GM12878 (cell line): ENCODE results near the gene VAC14. TPM values are rescaled to one million over a fixed set of nuclear protein-coding genes. Genes with fewer than 3 reads are reported as not detected.

Source experiments
- ATAC-seq: fragments of 200-7000 bp; cut with Tn5 transposase; 3 replicates; pipeline ENCODE4 v1.9.1; 2020; ENCODE audit warnings: mild to moderate bottlenecking, moderate library complexity
- BruUV-seq: library from RNA; stranded (reverse); fragments of 400-500 nt; replicated peaks from 2 replicates; lab custom pipeline; 2021; lab: Mats Ljungman, UMichigan
- CTCF ChIA-PET: fragments of 300-600 bp; sonication (Branson Sonifier 250); formaldehyde crosslinking; extraction: SDS; loops from one replicate; lab custom pipeline; 2021; ENCODE audit warnings: inconsistent platforms; lab: Yijun Ruan, JAX
- POLR2A ChIA-PET: fragments of 350-600 bp; formaldehyde crosslinking; extraction: SDS; loops from one replicate; lab custom pipeline; 2021; ENCODE audit warnings: inconsistent platforms; lab: Charles Lee
- RAD21 ChIA-PET: fragments of 300-600 bp; sonication (Branson Sonifier 250); formaldehyde crosslinking; loops from one replicate; lab custom pipeline; 2023; ENCODE audit warnings: antibody characterized with exemption; ENCODE audit not compliant: unreplicated experiment; lab: Charles Lee
- SMC1A ChIA-PET: fragments of 300-600 bp; sonication (Branson Sonifier 250); formaldehyde crosslinking; loops from one replicate; lab custom pipeline; 2023; ENCODE audit not compliant: unreplicated experiment, uncharacterized antibody; lab: Charles Lee
- DNase-seq: peaks from one replicate; pipeline ENCODE4 v3.0.0-alpha.2; 2011; ENCODE audit warnings: low read depth, low spot score
- FAIRE-seq: peaks from 3 replicates; lab custom pipeline; 2011; peaks lifted over from hg19 to GRCh38; lab: Jason Lieb, UNC
- H2AFZ ChIP-seq: 2 replicates; pipeline ENCODE4 v1.6.0; 2011; ENCODE audit warnings: low read depth, low read length, control low read depth; ENCODE audit not compliant: control insufficient read depth
- H3K27ac ChIP-seq: 2 replicates; pipeline ENCODE4 v1.5.1; 2011; ENCODE audit warnings: control low read depth; ENCODE audit not compliant: control insufficient read depth, insufficient read depth
- H3K27me3 ChIP-seq, 2 experiments: replicated peaks in 1 of 2; 2 replicates each; pipeline versions ENCODE4 v1.6.0 to v1.6.1; 2011; ENCODE audit warnings: low read length in 1 of 2; ENCODE audit not compliant: control insufficient read depth in 2 of 2, insufficient read depth in 2 of 2
- H3K36me3 ChIP-seq, 2 experiments: 2 replicates each; pipeline ENCODE4 v1.5.1; 2011; ENCODE audit warnings: low read length in 1 of 2; ENCODE audit not compliant: control insufficient read depth in 2 of 2, insufficient read depth in 2 of 2
- H3K4me1 ChIP-seq: 2 replicates; pipeline ENCODE4 v1.6.1; 2011; ENCODE audit warnings: mild to moderate bottlenecking, low read length, moderate library complexity, mixed read lengths; ENCODE audit not compliant: control insufficient read depth, insufficient read depth
- H3K4me2 ChIP-seq: 2 replicates; pipeline ENCODE4 v1.6.0; 2011; ENCODE audit warnings: control low read depth; ENCODE audit not compliant: control insufficient read depth, insufficient read depth
- H3K4me3 ChIP-seq: fragments of 200-600 bp; sonication (generic); 2 replicates; pipeline ENCODE4 v1.5.1; 2016
- H3K79me2 ChIP-seq: 2 replicates; pipeline ENCODE4 v1.6.0; 2011; ENCODE audit warnings: low read length; ENCODE audit not compliant: control insufficient read depth, insufficient read depth
- H3K9ac ChIP-seq: 2 replicates; pipeline ENCODE4 v1.8.0; 2011; ENCODE audit warnings: low read length, control low read depth, mixed read lengths; ENCODE audit not compliant: control insufficient read depth, insufficient read depth
- H3K9me3 ChIP-seq: replicated peaks from 3 replicates; pipeline ENCODE4 v1.5.1; 2011; ENCODE audit warnings: mild to moderate bottlenecking, low read length; ENCODE audit not compliant: control insufficient read depth, insufficient read depth
- H4K20me1 ChIP-seq: 2 replicates; pipeline ENCODE4 v1.6.0; 2011; ENCODE audit not compliant: control insufficient read depth, insufficient read depth
- CHD1 ChIP-seq: IDR thresholded peaks from 2 replicates; pipeline ENCODE4 v1.6.1; 2012; ENCODE audit warnings: low read depth, low read length, improper control_type of control experiment
- EGR1 ChIP-seq, 2 experiments: IDR thresholded peaks; 1 replicate in 1 of 2; 2 replicates in 1 of 2; pipeline ENCODE4 v1.6.1; 2011 to 2012; ENCODE audit warnings: low read depth in 2 of 2, low read length in 2 of 2, borderline replicate concordance in 1 of 2, mild to moderate bottlenecking in 1 of 2, moderate library complexity in 1 of 2
- FOXM1 ChIP-seq: IDR thresholded peaks from 2 replicates; pipeline ENCODE4 v1.6.1; 2012; ENCODE audit warnings: low read depth, mild to moderate bottlenecking, inconsistent platforms, low read length, moderate library complexity
- NBN ChIP-seq: fragments of 450-650 bp; IDR thresholded peaks from 2 replicates; pipeline ENCODE4 v1.6.1; 2016
- RUNX3 ChIP-seq: IDR thresholded peaks from 2 replicates; pipeline ENCODE4 v1.6.1; 2012; ENCODE audit warnings: low read length, inconsistent platforms
- SIN3A ChIP-seq: IDR thresholded peaks from 2 replicates; pipeline ENCODE4 v1.6.1; 2012; ENCODE audit warnings: low read depth, low read length, improper control_type of control experiment
- SIX5 ChIP-seq: IDR thresholded peaks from 2 replicates; pipeline ENCODE4 v1.6.1; 2011; ENCODE audit warnings: mild to moderate bottlenecking, low read depth, low read length, moderate library complexity; ENCODE audit not compliant: severe bottlenecking
- SUZ12 ChIP-seq: fragments of 200-600 bp; sonication (generic); IDR thresholded peaks from one replicate; pipeline ENCODE4 v1.6.1; 2018; ENCODE audit warnings: antibody characterized with exemption, mild to moderate bottlenecking; ENCODE audit not compliant: unreplicated experiment
- WRNIP1 ChIP-seq: IDR thresholded peaks from 2 replicates; pipeline ENCODE4 v1.6.1; 2011; ENCODE audit warnings: low read depth, low read length, improper control_type of control experiment, borderline replicate concordance
- ZNF622 ChIP-seq: fragments of 450-650 bp; IDR thresholded peaks from 2 replicates; pipeline ENCODE4 v1.6.1; 2017; ENCODE audit warnings: mild to moderate bottlenecking, inconsistent platforms
- WGBS: methylation state at CpG from one replicate; pipeline ENCODE4 v1.1.6; 2016; ENCODE audit warnings: low lambda C conversion rate; ENCODE audit not compliant: insufficient replicate concordance, insufficient coverage; ENCODE audit errors: missing lambda C conversion rate; 5-methylcytosine and 5-hydroxymethylcytosine counted together
- in situ Hi-C: fragments of 300-500 bp; cut with MboI; formaldehyde crosslinking; loops from 9 replicates; pipeline ENCODE4 v1.14.3; 2018; ENCODE audit warnings: mixed read lengths
- intact Hi-C: fragments of 100-400 bp; cut with micrococcal nuclease; formaldehyde crosslinking; loops from one replicate; pipeline ENCODE4 v1.14.2; 2022; ENCODE audit not compliant: unreplicated experiment
- polyA plus RNA-seq, 11 experiments: library from polyadenylated mRNA; depleted of rRNA in 4 of 11; unstranded in 6 of 11; stranded (reverse) in 5 of 11; fragments of >200 nt; fragmentation: Nextera tagmentation in 4 of 11; fragmentation: Illumina TruSeq in 1 of 11; extraction: Ambion mirVana in 4 of 11; extraction: Trizol in 1 of 11; gene quantifications; 1 replicate in 1 of 11; 2 replicates in 10 of 11; pipeline versions ENCODE4 v1.2.1 to v1.2.3, GENCODE V29; 2011 to 2016; ENCODE audit warnings: inconsistent platforms in 2 of 11, missing spikeins in 2 of 11, low read depth in 1 of 11
- total RNA-seq, 4 experiments: library from RNA; depleted of rRNA in 3 of 4; stranded (reverse); fragments of >200 nt in 3 of 4; fragmentation: Illumina TruSeq in 1 of 4; extraction: Trizol in 1 of 4; gene quantifications; 2 replicates each; pipeline versions ENCODE4 v1.2.1 to v1.2.3, GENCODE V29; 2013 to 2021

VAC14 gene
- total and polyA plus RNA-seq, 10 of the 15 experiments (the other 5 are each of a cell fraction or from before 2014, with no cell fraction given), result 1.3 to 45.5 (median 25.5) TPM

GRCh38 chr16:70710422-70711210 is 90.3 kb downstream of the VAC14 start (continued):
- TF ChIP-seq RUNX3 (no peak), SIX5 (no peak), NBN (no peak), SIN3A (no peak), FOXM1 (no peak), SUZ12 (no peak)

GRCh38 chr16:70709942-70710341 is 91.0 kb downstream of the VAC14 start:
- Histone ChIP-seq H3K27ac (no peak overlapping the region), H3K4me1 (no peaks in the 10 kb centered on the region), H3K4me2 (no peak overlapping the region), H3K27me3 (no peaks in the 10 kb centered on the region), H3K9ac (no peak overlapping the region), H4K20me1 (no peaks in the 10 kb centered on the region), H2AFZ (no peak overlapping the region), H3K9me3 (no peaks in the 10 kb centered on the region), H3K79me2 (no peaks in the 10 kb centered on the region), H3K36me3 (peaks cover 2 to 5% of the 10 kb centered on the region in 2 experiments; a peak in 2 of 4 replicates), H3K4me3 (no peak overlapping the region)
- FAIRE-seq, result no peak
- TF ChIP-seq ZNF622 (no peak), EGR1 (IDR thresholded peaks at IDR 0.05; ENCODE audit: borderline replicate concordance in 1 of 2, low read depth in 2 of 2, low read length in 2 of 2) (no peak), CHD1 (no peak), WRNIP1 (no peak)
- SMC1A ChIA-PET, result no interaction called here
- ATAC-seq, result no peak
- DNase-seq, result no peak
- intact Hi-C loops, result no loop called here
- BruUV-seq, result no TSS peak
- POLR2A ChIA-PET, result no interaction called here
- RAD21 ChIA-PET, result no interaction called here
- CTCF ChIA-PET, result no interaction called here
- WGBS, result 90% methylated on average over 7 of the region's 7 CpGs
- in situ Hi-C loops, result no loop called here
